Immature natural killer cell (primary cell): ENCODE measurements around the gene MPRIP. TPM values are rescaled to one million over a fixed set of nuclear protein-coding genes. Genes with fewer than 3 reads are reported as not detected.
A peak's percentile ranks its signal among the peaks of the same experiment; 100 is the strongest.

Source experiments
- DNase-seq, 3 donors: peaks; one replicate each; pipeline ENCODE4 v3.0.0; 2022; ENCODE audit warnings: mixed read lengths in 1 of 3
- H3K27ac Mint-ChIP-seq, 6 donors: one replicate each; pipeline ENCODE4 v1.8.0; 2020; ENCODE audit warnings: mixed read lengths in 6 of 6, mild to moderate bottlenecking in 5 of 6, inconsistent platforms in 4 of 6, moderate library complexity in 3 of 6
- H3K27me3 Mint-ChIP-seq, 3 donors: one replicate each; pipeline ENCODE4 v1.8.0; 2020 to 2021; ENCODE audit warnings: low read depth in 3 of 3, mild to moderate bottlenecking in 3 of 3, mixed read lengths in 3 of 3, moderate library complexity in 3 of 3, inconsistent platforms in 1 of 3
- H3K36me3 Mint-ChIP-seq, 3 donors: one replicate each; pipeline ENCODE4 v1.8.0; 2020; ENCODE audit warnings: mixed read lengths in 3 of 3, inconsistent platforms in 2 of 3, mild to moderate bottlenecking in 2 of 3
- H3K4me1 Mint-ChIP-seq, 2 donors: one replicate each; pipeline ENCODE4 v1.8.0; 2020; ENCODE audit warnings: inconsistent platforms in 2 of 2, mild to moderate bottlenecking in 2 of 2, mixed read lengths in 2 of 2, moderate library complexity in 1 of 2
- H3K4me3 Mint-ChIP-seq, 5 donors: one replicate each; pipeline ENCODE4 v1.8.0; 2020; ENCODE audit warnings: mild to moderate bottlenecking in 5 of 5, mixed read lengths in 5 of 5, inconsistent platforms in 3 of 5, moderate library complexity in 3 of 5
- H3K9me3 Mint-ChIP-seq, 6 donors: one replicate each; pipeline ENCODE4 v1.8.0; 2020; ENCODE audit warnings: mild to moderate bottlenecking in 6 of 6, mixed read lengths in 6 of 6, inconsistent platforms in 4 of 6, moderate library complexity in 3 of 6
- polyA plus RNA-seq, 3 donors: library from polyadenylated mRNA; unstranded; fragments of 300-500 nt; fragmentation: Illumina TruSeq; gene quantifications; one replicate each; pipeline ENCODE4 v1.2.3, GENCODE V29; 2021

MPRIP gene
- polyA plus RNA-seq, 3 donors from 2014 or later, result 1.2 to 15.1 (median 4.2) TPM

GRCh38 chr17:17057057-17057551 lies 14.8 kb downstream of the MPRIP start:
- DNase-seq, result no peak
- Mint-ChIP-seq H3K4me3 (no peak overlapping the region), H3K27ac (peak overlapping the region in 2 of 6 donors; percentile 13 to 17), H3K4me1 (peaks cover 39 to 56% of the 10 kb centered on the region in 2 donors), H3K27me3 (no peaks in the 10 kb centered on the region), H3K9me3 (no peaks in the 10 kb centered on the region), H3K36me3 (no peaks in the 10 kb centered on the region)

GRCh38 chr17:17058304-17058703 lies 16.0 kb downstream of the MPRIP start:
- no peaks in the 10 kb centered on the region for H3K36me3 Mint-ChIP-seq
- no peak overlapping the region for H3K4me3 Mint-ChIP-seq
- DNase-seq, result no peak
- H3K27me3 Mint-ChIP-seq, result no peaks in the 10 kb centered on the region
- H3K9me3 Mint-ChIP-seq, result no peaks in the 10 kb centered on the region
- H3K4me1 Mint-ChIP-seq, result peaks cover 39 to 56% of the 10 kb centered on the region in 2 donors
- peak overlapping the region in 2 of 6 donors; percentile 11 to 48 for H3K27ac Mint-ChIP-seq

- Mint-ChIP-seq H3K4me1 (peaks cover 39 to 56% of the 10 kb centered on the region in 2 donors), H3K27me3 (no peaks in the 10 kb centered on the region), H3K36me3 (no peaks in the 10 kb centered on the region), H3K4me3 (no peak overlapping the region), H3K27ac (no peak overlapping the region), H3K9me3 (no peaks in the 10 kb centered on the region)
- no peak for DNase-seq
Measured at GRCh38 chr17:17059301-17059890, 17.1 kb downstream of the MPRIP start.

- peak overlapping the region in 2 of 6 donors; percentile 44 to 55 for H3K27ac Mint-ChIP-seq
- no peaks in the 10 kb centered on the region for H3K9me3 Mint-ChIP-seq
- DNase-seq, result no peak
- no peaks in the 10 kb centered on the region for H3K36me3 Mint-ChIP-seq
- H3K27me3 Mint-ChIP-seq, result no peaks in the 10 kb centered on the region
- H3K4me1 Mint-ChIP-seq, result peaks cover 41 to 59% of the 10 kb centered on the region in 2 donors
- H3K4me3 Mint-ChIP-seq, result no peak overlapping the region
Measured at GRCh38 chr17:17060001-17060922, 18.0 kb downstream of the MPRIP start.

- Mint-ChIP-seq H3K27me3 (no peaks in the 10 kb centered on the region), H3K4me1 (peaks cover 42 to 61% of the 10 kb centered on the region in 2 donors), H3K36me3 (no peaks in the 10 kb centered on the region), H3K9me3 (no peaks in the 10 kb centered on the region), H3K27ac (peak overlapping the region in 5 of 6 donors; percentile 18 to 44 (median 35)), H3K4me3 (no peak overlapping the region)
- no peak for DNase-seq
Measured at GRCh38 chr17:17060930-17061329, 18.7 kb downstream of the MPRIP start.

GRCh38 chr17:17061516-17061915 lies 19.3 kb downstream of the MPRIP start:
- Mint-ChIP-seq H3K27ac (peak overlapping the region in 5 of 6 donors; percentile 5 to 35 (median 26)), H3K4me3 (no peak overlapping the region), H3K9me3 (no peaks in the 10 kb centered on the region), H3K4me1 (peaks cover 44 to 62% of the 10 kb centered on the region in 2 donors), H3K36me3 (no peaks in the 10 kb centered on the region), H3K27me3 (no peaks in the 10 kb centered on the region)
- no peak for DNase-seq

GRCh38 chr17:17062356-17062755 lies 20.1 kb downstream of the MPRIP start:
- peak overlapping the region; percentile 3 to 88 (median 66) for H3K27ac Mint-ChIP-seq
- peaks cover 47 to 69% of the 10 kb centered on the region in 2 donors for H3K4me1 Mint-ChIP-seq
- H3K4me3 Mint-ChIP-seq, result no peak overlapping the region
- no peaks in the 10 kb centered on the region for H3K36me3 Mint-ChIP-seq
- peaks cover 0 to 2% (median 0%) of the 10 kb centered on the region in 3 donors for H3K27me3 Mint-ChIP-seq
- no peaks in the 10 kb centered on the region for H3K9me3 Mint-ChIP-seq
- no peak for DNase-seq

GRCh38 chr17:17062866-17063265 lies 20.6 kb downstream of the MPRIP start:
- Mint-ChIP-seq H3K27ac (peak overlapping the region; percentile 56 to 88 (median 73)), H3K27me3 (peaks cover 0 to 2% (median 0%) of the 10 kb centered on the region in 3 donors), H3K4me3 (no peak overlapping the region), H3K9me3 (no peaks in the 10 kb centered on the region), H3K4me1 (peaks cover 49 to 75% of the 10 kb centered on the region in 2 donors), H3K36me3 (no peaks in the 10 kb centered on the region)
- DNase-seq, result no peak

GRCh38 chr17:17063546-17064122 lies 21.4 kb downstream of the MPRIP start:
- Mint-ChIP-seq H3K4me1 (peaks cover 50 to 77% of the 10 kb centered on the region in 2 donors), H3K4me3 (peak overlapping the region in 2 of 5 donors; percentile 11 to 42), H3K9me3 (no peaks in the 10 kb centered on the region), H3K27ac (peak overlapping the region; percentile 59 to 88 (median 74)), H3K36me3 (no peaks in the 10 kb centered on the region), H3K27me3 (peaks cover 0 to 2% (median 0%) of the 10 kb centered on the region in 3 donors)
- peak in 2 of 3 donors; percentile 7 to 15 for DNase-seq

GRCh38 chr17:17064322-17064721 lies 22.1 kb downstream of the MPRIP start:
- H3K36me3 Mint-ChIP-seq, result no peaks in the 10 kb centered on the region
- H3K4me3 Mint-ChIP-seq, result peak overlapping the region in 1 of 5 donors; percentile 5
- no peak for DNase-seq
- H3K4me1 Mint-ChIP-seq, result peaks cover 53 to 84% of the 10 kb centered on the region in 2 donors
- H3K27me3 Mint-ChIP-seq, result peaks cover 0 to 2% (median 0%) of the 10 kb centered on the region in 3 donors
- no peaks in the 10 kb centered on the region for H3K9me3 Mint-ChIP-seq
- peak overlapping the region; percentile 20 to 69 (median 50) for H3K27ac Mint-ChIP-seq

- peaks cover 5 to 6% (median 5%) of the 10 kb centered on the region in 3 donors for H3K36me3 Mint-ChIP-seq
- H3K27ac Mint-ChIP-seq, result peak overlapping the region in 2 of 6 donors; percentile 39 to 49
- H3K9me3 Mint-ChIP-seq, result peaks cover 0 to 1% (median 0%) of the 10 kb centered on the region in 6 donors
- H3K4me1 Mint-ChIP-seq, result peaks cover 58 to 93% of the 10 kb centered on the region in 2 donors
- H3K4me3 Mint-ChIP-seq, result no peak overlapping the region
- H3K27me3 Mint-ChIP-seq, result peaks cover 0 to 2% (median 0%) of the 10 kb centered on the region in 3 donors
- DNase-seq, result no peak
Measured at GRCh38 chr17:17066021-17066420, 23.8 kb downstream of the MPRIP start.

- Mint-ChIP-seq H3K36me3 (peaks cover 5 to 6% (median 5%) of the 10 kb centered on the region in 3 donors), H3K4me3 (no peak overlapping the region), H3K9me3 (peaks cover 0 to 1% (median 0%) of the 10 kb centered on the region in 6 donors), H3K27ac (peak overlapping the region in 1 of 6 donors; percentile 27), H3K27me3 (peaks cover 0 to 3% (median 2%) of the 10 kb centered on the region in 3 donors), H3K4me1 (peaks cover 63 to 93% of the 10 kb centered on the region in 2 donors)
- DNase-seq, result no peak
Measured at GRCh38 chr17:17067257-17067656, 25.0 kb downstream of the MPRIP start.

- Mint-ChIP-seq H3K36me3 (peaks cover 5 to 6% (median 5%) of the 10 kb centered on the region in 3 donors), H3K9me3 (peaks cover 0 to 1% (median 0%) of the 10 kb centered on the region in 6 donors), H3K4me3 (no peak overlapping the region), H3K27me3 (peaks cover 0 to 4% (median 2%) of the 10 kb centered on the region in 3 donors), H3K27ac (peak overlapping the region in 1 of 6 donors; percentile 4), H3K4me1 (peaks cover 61 to 93% of the 10 kb centered on the region in 2 donors)
- DNase-seq, result no peak
Measured at GRCh38 chr17:17069849-17070248, 27.6 kb downstream of the MPRIP start.
